ENCODE measurements around the gene TRA2B. TPM values are rescaled to one million over a fixed set of nuclear protein-coding genes. Genes with fewer than 3 reads are reported as not detected.

TRA2B gene
- total RNA-seq, 1 donor from 2014 or later = 140 TPM

- no peak overlapping the region for H3K4me3 ChIP-seq (ENCODE audit: low read depth, low read length)
- DNase-seq (ENCODE audit: low read depth) = no peak
- no peak for TF ChIP-seq CTCF (conservative IDR thresholded peaks at IDR 0.05; ENCODE audit: low read depth, low read length)
These were observed 63.7 kb downstream of the TRA2B start for GRCh38 chr3:185874119-185874518.

- no peak for DNase-seq (ENCODE audit: low read depth)
- H3K4me3 ChIP-seq (ENCODE audit: low read depth, low read length) = no peak overlapping the region
- no peak for TF ChIP-seq CTCF (conservative IDR thresholded peaks at IDR 0.05; ENCODE audit: low read depth, low read length)
These were observed 70.2 kb downstream of the TRA2B start for GRCh38 chr3:185867650-185868049.

GRCh38 chr3:185866995-185867394 lies 70.8 kb downstream of the TRA2B start:
- no peak for DNase-seq (ENCODE audit: low read depth)
- H3K4me3 ChIP-seq (ENCODE audit: low read depth, low read length) = no peak overlapping the region
- TF ChIP-seq CTCF (conservative IDR thresholded peaks at IDR 0.05; ENCODE audit: low read depth, low read length) = no peak

- no peak for DNase-seq (ENCODE audit: low read depth)
- no peak overlapping the region for H3K4me3 ChIP-seq (ENCODE audit: low read depth, low read length)
- TF ChIP-seq CTCF (conservative IDR thresholded peaks at IDR 0.05; ENCODE audit: low read depth, low read length) = no peak
These were observed 71.3 kb downstream of the TRA2B start for GRCh38 chr3:185866555-185866954.

Other genes with a start within 250 kb of the TRA2B start
- gene IGF2BP2, start 113.0 kb downstream of the TRA2B start, total RNA-seq = 57.6 and 99.8 TPM in 2 replicates
- 17.1 and 24.7 TPM in 2 replicates for gene ETV5, start 171.1 kb upstream of the TRA2B start, total RNA-seq